Adipocyte (in vitro differentiated cells): ENCODE measurements around the gene UBE2E3.
A peak's percentile ranks its signal among the peaks of the same experiment; 100 is the strongest.

Experiments
- DNase-seq: peaks from one replicate; pipeline ENCODE4 v3.0.0-alpha.2; 2015; ENCODE audit warnings: low read depth
- H3K27me3 ChIP-seq: replicated peaks from 2 replicates; pipeline ENCODE4 v1.7.0; 2013; ENCODE audit warnings: mild to moderate bottlenecking, low read length, moderate library complexity; ENCODE audit not compliant: control insufficient read depth, insufficient read depth
- H3K36me3 ChIP-seq: 2 replicates; pipeline ENCODE4 v1.7.0; 2013; ENCODE audit warnings: low read length, mild to moderate bottlenecking, moderate library complexity; ENCODE audit not compliant: control insufficient read depth, insufficient read depth, severe bottlenecking
- H3K4me1 ChIP-seq: 2 replicates; pipeline ENCODE4 v1.7.0; 2013; ENCODE audit warnings: mild to moderate bottlenecking, low read length, moderate library complexity; ENCODE audit not compliant: control insufficient read depth, insufficient read depth
- H3K4me3 ChIP-seq: 2 replicates; pipeline ENCODE4 v1.7.0; 2013; ENCODE audit warnings: mild to moderate bottlenecking, low read length, moderate library complexity
- H3K9ac ChIP-seq: 2 replicates; pipeline ENCODE4 v1.7.0; 2013; ENCODE audit warnings: mild to moderate bottlenecking, low read length, moderate library complexity
- H3K9me3 ChIP-seq: 2 replicates; pipeline ENCODE4 v1.7.0; 2013; ENCODE audit warnings: mild to moderate bottlenecking, low read length, moderate library complexity; ENCODE audit not compliant: control insufficient read depth

UBE2E3 gene

DNA sequence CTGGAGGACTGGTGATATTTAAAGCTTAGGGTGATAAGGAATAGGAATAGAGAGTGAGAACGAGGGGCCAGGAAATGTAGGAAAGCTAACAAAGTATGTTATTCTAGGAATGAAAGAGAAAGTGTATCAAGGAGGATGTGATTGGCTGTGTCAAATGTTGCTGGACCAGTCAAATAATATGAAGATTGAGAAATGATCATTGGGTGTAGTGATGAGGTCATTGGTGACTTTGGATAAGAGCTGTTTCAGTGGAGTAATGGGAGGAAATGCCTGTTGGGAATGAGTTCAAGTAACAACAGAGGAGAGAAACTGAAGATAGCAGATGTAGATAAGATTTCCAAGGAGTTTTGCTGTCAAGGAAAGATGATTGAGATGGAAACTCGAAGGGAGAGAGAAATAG lies 74.4 kb downstream of the UBE2E3 start:
- no peaks in the 10 kb centered on the region for H3K4me1 ChIP-seq
- H3K9me3 ChIP-seq = no peaks in the 10 kb centered on the region
- no peak for DNase-seq
- no peaks in the 10 kb centered on the region for H3K27me3 ChIP-seq
- H3K36me3 ChIP-seq = no peaks in the 10 kb centered on the region
- no peak overlapping the region for H3K9ac ChIP-seq
- no peak overlapping the region for H3K4me3 ChIP-seq

DNA sequence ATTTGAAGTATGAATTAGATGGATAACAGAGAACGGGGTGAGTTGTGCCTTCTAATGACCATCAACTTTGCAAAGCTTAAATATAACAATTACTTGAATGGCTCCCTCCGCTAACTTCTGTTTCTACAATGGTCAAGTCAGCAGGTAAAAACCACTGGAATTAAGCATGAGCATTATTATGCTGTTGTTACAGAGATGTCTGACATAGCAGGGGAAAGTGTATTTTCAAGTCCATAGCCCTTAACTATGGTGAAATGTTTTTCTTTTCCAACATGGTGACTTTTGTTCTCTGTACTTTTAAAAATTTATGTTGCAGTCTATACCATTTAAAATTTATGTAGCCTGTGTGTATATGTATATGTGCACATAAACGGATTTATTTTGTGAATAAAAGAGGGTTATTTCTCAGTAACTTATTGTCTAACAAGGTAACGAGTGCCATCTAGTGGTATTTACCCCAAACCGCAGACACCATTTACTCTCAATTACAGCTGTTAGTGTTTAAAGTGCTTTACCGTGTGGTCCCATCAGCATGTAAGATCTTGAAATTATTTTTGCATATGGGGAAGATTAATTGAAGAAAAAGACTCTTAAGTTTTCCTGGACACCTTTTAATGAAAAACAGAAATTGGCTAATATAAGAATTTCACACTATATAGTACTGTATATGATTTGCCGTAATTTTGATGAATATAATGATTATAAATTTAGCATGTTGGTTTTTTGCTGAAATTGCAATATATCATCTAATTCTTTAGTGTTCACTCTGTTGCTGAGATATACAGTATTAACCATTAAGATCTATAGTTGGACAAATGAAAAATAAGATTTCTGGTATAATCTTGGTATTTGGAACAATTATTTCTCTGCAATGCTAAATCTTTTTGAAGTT lies 78.2 kb downstream of the UBE2E3 start:
- peak; percentile 59 for DNase-seq
- H3K4me1 ChIP-seq = no peaks in the 10 kb centered on the region
- H3K9ac ChIP-seq = no peak overlapping the region
- H3K27me3 ChIP-seq = no peaks in the 10 kb centered on the region
- no peak overlapping the region for H3K4me3 ChIP-seq
- peaks cover 3% of the 10 kb centered on the region for H3K36me3 ChIP-seq
- no peaks in the 10 kb centered on the region for H3K9me3 ChIP-seq

DNA sequence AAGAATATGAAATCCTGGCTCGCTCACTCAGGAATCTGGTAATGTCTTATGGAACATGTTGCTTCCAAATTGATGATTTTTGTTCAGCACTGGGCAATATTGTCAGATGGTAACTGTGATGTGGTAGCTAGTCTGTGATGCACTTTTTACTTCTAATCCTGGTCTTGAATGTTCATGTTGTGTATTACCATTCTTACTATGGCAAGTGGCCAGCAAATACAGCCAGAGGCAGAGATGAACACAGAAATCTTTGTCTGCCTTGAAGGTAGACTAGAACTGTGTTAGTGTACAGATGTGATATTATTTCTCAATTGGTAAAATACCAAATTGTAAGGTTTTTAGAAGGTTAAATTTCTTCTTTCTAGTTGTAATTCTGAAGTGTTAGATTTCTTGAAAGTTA lies 83.3 kb downstream of the UBE2E3 start:
- Histone ChIP-seq H3K36me3 (peaks cover 9% of the 10 kb centered on the region), H3K4me1 (no peaks in the 10 kb centered on the region), H3K4me3 (no peak overlapping the region), H3K9me3 (no peaks in the 10 kb centered on the region), H3K9ac (no peak overlapping the region), H3K27me3 (no peaks in the 10 kb centered on the region)
- no peak for DNase-seq

DNA sequence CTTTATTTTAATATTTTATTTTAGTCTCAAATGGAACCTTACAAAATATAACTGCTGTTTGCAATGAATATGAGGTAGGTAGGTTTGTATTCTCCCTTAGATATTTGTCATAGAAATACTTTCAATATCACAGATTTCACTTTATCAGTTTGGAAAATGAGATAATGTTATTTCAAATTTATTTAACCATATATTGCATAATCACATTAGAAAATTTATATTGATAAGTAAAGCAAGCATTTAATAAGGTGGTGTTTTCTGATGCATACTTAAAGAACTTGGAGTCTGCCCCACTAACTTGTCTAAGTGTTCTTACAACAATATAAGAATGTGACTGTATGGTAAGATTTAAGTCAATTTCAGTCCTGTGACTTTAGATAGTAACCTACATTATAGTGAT lies 85.1 kb downstream of the UBE2E3 start:
- no peaks in the 10 kb centered on the region for H3K9me3 ChIP-seq

DNA sequence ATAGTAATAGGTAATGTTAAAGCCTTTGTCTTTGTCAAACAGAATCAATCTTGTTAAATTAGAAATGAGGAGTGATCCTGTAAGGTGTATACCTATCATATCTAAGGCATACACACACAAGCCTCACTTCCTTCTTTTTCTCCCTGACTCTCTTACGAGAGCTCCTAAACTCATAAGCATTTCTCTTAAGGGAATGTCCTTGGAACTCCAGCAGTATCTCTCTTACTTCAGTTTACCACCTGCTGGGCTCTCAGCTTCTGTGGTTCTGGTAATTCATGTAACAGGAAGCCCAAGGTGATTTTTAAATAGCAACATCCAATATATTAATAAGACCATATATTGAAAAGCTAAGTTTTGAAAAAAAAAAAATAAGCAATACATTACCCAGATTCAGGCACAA lies 85.9 kb downstream of the UBE2E3 start:
- Histone ChIP-seq H3K36me3 (peaks cover 9% of the 10 kb centered on the region), H3K4me1 (no peaks in the 10 kb centered on the region), H3K4me3 (no peak overlapping the region), H3K27me3 (no peaks in the 10 kb centered on the region), H3K9me3 (no peaks in the 10 kb centered on the region), H3K9ac (no peak overlapping the region)
- DNase-seq = no peak

More for the DNA sequence above, 85.1 kb downstream of the UBE2E3 start:
- no peak overlapping the region for H3K9ac ChIP-seq
- no peaks in the 10 kb centered on the region for H3K27me3 ChIP-seq
- H3K36me3 ChIP-seq = peaks cover 9% of the 10 kb centered on the region
- no peak for DNase-seq
- H3K4me3 ChIP-seq = no peak overlapping the region
- no peaks in the 10 kb centered on the region for H3K4me1 ChIP-seq

DNA sequence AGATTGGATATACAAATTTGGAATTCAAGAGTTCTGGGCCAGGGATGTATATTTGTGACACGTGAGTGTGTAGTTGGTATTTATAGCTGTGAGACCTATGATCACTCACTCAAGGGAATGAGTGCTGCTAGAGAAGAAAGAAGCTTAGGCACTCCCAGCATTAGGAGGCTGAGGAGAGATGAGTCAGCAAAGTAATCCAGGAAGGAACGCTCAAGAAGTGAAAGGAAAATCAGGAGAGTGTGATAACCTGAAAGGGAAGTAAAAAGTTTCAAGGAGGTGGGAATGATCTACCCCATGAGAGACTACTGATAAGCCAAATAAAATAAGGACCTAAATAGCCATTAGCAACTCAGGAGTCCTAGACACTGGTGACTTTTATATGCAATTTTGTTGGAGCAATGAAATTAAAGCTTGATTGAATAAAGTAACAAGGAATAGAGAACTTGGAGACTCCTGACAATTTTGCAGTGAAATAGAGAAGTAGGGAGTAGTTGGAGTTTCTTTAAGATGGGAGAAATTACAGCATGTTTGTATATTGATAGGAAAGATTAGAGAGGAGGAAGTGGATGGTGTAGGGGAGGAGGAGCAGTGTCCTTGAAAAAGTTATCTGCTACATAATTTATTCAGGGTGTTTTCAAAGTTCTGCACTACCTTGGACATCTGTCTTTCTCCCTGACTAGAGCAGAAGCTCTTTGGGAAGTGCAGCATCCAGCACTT lies 89.9 kb downstream of the UBE2E3 start:
- Histone ChIP-seq H3K36me3 (peaks cover 6% of the 10 kb centered on the region), H3K9me3 (no peaks in the 10 kb centered on the region), H3K4me1 (peaks cover 3% of the 10 kb centered on the region), H3K4me3 (no peak overlapping the region), H3K9ac (no peak overlapping the region), H3K27me3 (no peaks in the 10 kb centered on the region)
- peak; percentile 47 for DNase-seq

DNA sequence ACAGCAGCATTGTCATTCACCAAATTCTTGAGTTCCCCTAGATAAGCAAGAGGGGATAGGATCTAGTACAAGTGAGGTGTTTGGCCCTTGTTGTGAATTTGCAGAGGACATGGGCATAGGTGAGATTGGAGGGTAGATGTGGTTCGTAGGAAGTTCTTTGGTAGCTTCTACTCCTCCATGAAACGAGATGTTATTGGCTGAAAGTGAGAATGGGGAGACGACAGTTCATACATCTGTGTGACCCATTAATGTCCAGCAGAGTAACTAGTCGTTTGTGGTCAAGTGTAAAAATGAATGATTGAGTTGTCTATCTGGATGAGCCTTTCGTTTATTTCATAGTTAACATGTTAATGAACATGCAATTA lies 90.4 kb downstream of the UBE2E3 start:
- H3K9me3 ChIP-seq = no peaks in the 10 kb centered on the region
- no peak overlapping the region for H3K9ac ChIP-seq
- no peak for DNase-seq
- no peak overlapping the region for H3K4me3 ChIP-seq
- no peaks in the 10 kb centered on the region for H3K27me3 ChIP-seq
- peaks cover 3% of the 10 kb centered on the region for H3K4me1 ChIP-seq
- peaks cover 6% of the 10 kb centered on the region for H3K36me3 ChIP-seq

DNA sequence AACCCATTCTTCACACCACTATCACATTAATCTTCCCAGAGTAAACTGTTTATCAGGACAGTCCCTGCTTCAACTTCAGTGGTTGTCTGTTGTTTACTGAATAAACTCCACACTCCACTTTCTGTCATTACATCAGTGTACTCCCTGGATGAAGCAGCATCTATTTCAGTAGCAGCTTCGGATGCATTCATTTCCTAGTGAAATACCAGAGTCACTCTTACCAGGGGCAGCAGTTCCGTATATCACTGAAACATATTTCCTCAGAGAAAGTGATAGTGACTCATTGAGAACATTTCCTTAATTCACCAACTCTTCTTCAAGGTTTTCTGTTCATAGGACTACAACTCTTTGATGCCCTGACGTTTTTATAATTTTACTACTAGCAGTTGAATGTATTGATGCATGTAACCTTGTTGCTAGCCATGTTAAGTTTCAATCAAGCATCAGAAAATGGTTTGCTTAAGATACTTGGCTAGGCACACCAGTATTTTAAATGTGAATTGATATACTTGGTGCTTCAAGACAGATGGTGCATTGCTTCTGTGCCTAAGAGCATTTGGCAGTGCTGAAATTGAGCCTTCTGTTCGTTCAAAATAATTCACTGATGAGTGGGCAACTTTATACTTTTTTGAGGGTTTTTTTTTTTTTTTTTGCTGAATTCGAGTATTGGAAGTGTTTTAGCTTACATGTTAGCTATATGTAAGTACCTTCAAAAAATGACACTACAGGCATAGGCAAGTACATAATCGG lies 92.3 kb downstream of the UBE2E3 start:
- Histone ChIP-seq H3K4me3 (no peak overlapping the region), H3K36me3 (no peaks in the 10 kb centered on the region), H3K9me3 (no peaks in the 10 kb centered on the region), H3K9ac (no peak overlapping the region), H3K4me1 (peaks cover 3% of the 10 kb centered on the region), H3K27me3 (no peaks in the 10 kb centered on the region)
- DNase-seq = no peak

DNA sequence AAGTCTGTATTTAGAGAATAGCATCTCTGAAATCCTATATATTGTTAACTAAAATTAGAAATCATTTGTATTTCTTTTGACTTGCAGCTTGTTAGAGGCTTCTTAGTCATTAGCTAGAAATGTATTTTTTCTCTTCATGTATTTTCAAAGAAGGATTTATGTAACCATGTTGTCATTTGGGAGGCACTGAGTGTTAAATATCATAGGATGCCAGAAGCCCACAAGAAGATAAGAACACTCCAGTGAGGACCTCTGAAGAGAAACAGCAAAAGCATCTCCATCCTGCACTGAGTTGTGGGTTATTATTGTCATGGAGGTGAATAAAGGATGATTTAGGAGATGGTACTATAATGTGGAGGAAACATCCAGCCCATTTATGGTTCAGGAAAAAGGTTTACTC lies 93.5 kb downstream of the UBE2E3 start:
- no peaks in the 10 kb centered on the region for H3K36me3 ChIP-seq
- H3K9me3 ChIP-seq = no peaks in the 10 kb centered on the region
- no peaks in the 10 kb centered on the region for H3K27me3 ChIP-seq
- H3K4me1 ChIP-seq = peaks cover 3% of the 10 kb centered on the region
- peak; percentile 18 for DNase-seq
- no peak overlapping the region for H3K9ac ChIP-seq
- H3K4me3 ChIP-seq = no peak overlapping the region

DNA sequence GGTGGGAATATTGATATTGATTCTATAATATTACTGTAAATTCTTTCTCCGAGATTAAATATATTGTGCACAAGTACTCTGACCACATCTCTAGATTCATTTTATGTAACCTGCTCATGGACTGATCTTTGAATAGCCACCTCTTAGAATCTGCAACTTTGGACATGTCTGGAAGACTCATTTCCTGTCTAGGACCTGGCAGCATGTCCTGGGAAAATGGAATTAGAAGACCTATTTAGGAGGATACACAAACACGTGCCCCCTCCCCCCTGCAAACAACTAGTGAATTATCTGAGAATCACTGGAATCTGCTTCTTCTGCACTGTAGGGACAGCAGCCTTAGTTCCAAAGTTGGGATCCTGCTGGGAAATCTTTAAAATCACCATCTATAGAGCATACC lies 94.1 kb downstream of the UBE2E3 start:
- H3K9me3 ChIP-seq = no peaks in the 10 kb centered on the region
- no peak overlapping the region for H3K9ac ChIP-seq
- H3K27me3 ChIP-seq = no peaks in the 10 kb centered on the region
- H3K36me3 ChIP-seq = no peaks in the 10 kb centered on the region
- no peak overlapping the region for H3K4me3 ChIP-seq
- DNase-seq = no peak
- H3K4me1 ChIP-seq = peaks cover 3% of the 10 kb centered on the region

DNA sequence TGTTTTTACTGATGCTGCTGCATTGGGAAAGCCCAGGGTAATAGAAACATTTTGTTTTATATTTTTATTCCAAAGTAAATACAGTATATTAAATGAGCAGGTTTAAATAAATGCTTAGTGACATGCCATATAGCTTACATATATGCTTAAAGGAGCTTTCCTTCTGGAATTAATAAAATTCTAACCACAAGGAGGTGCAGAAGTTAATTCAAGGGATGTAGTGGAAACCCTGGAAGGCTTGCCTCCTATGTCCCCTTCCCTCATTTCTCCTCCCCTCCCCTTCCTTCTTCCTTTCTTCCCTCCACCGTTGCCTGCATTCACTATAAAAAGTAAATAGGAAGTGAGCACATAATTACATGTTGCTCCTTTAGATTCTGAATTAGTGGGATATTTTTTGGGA lies 96.3 kb downstream of the UBE2E3 start:
- H3K4me3 ChIP-seq = no peak overlapping the region

More for the DNA sequence above, 96.3 kb downstream of the UBE2E3 start:
- H3K27me3 ChIP-seq = no peaks in the 10 kb centered on the region
- DNase-seq = peak; percentile 20
- no peak overlapping the region for H3K9ac ChIP-seq
- H3K9me3 ChIP-seq = no peaks in the 10 kb centered on the region
- H3K36me3 ChIP-seq = no peaks in the 10 kb centered on the region
- peaks cover 3% of the 10 kb centered on the region for H3K4me1 ChIP-seq
